Mucosa of rectum (tissue), 2 donors: ENCODE measurements around the gene AVL9.

Source experiments
- H3K27ac ChIP-seq, 2 donors: one replicate each; pipeline ENCODE4 v1.7.0; 2013; ENCODE audit warnings: inconsistent platforms in 2 of 2, low read depth in 2 of 2, low read length in 2 of 2
- H3K27me3 ChIP-seq, 2 donors: one replicate each; pipeline ENCODE4 v1.7.0; 2013; ENCODE audit warnings: low read length in 2 of 2; ENCODE audit not compliant: control insufficient read depth in 2 of 2, insufficient read depth in 2 of 2
- H3K36me3 ChIP-seq, 2 donors: one replicate each; pipeline ENCODE4 v1.7.0; 2013; ENCODE audit warnings: low read length in 2 of 2; ENCODE audit not compliant: control insufficient read depth in 2 of 2, insufficient read depth in 2 of 2
- H3K4me1 ChIP-seq, 2 donors: one replicate each; pipeline ENCODE4 v1.7.0; 2013; ENCODE audit warnings: low read length in 2 of 2, mild to moderate bottlenecking in 1 of 2; ENCODE audit not compliant: control insufficient read depth in 2 of 2, insufficient read depth in 2 of 2
- H3K4me3 ChIP-seq, 2 donors: one replicate each; pipeline ENCODE4 v1.7.0; 2013; ENCODE audit warnings: low read length in 2 of 2
- H3K9ac ChIP-seq, 2 donors: one replicate each; pipeline ENCODE4 v1.7.0; 2013; ENCODE audit warnings: low read length in 2 of 2, low read depth in 1 of 2, mild to moderate bottlenecking in 1 of 2
- H3K9me3 ChIP-seq, 2 donors: one replicate each; pipeline ENCODE4 v1.7.0; 2013; ENCODE audit warnings: low read length in 2 of 2; ENCODE audit not compliant: control insufficient read depth in 2 of 2
- donor health status: healthy.
- donor health status: Normal muscosa, but diverticular disease.

AVL9 gene

DNA sequence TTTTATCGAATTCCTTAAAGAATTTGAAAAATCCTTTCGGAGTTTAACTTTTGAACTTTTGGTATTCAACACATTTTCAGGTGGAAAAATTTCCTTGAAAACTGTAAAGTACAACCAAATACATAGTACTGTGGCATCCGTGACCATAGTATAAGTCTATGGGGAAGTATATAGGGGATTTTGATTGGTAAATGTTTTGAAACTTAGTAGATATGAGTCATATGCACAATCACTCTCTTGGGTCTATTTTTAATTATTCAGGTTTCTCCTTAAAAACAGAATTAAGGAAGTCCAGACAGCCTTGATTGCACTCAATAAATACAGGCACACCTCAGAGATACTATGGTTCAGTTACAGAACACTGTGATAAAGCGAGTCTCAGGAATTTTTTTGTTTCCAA is 64.2 kb downstream of the AVL9 start:
- no peak overlapping the region for H3K27ac ChIP-seq
- no peak overlapping the region for H3K4me3 ChIP-seq
- H3K4me1 ChIP-seq, result peaks cover 0 to 3% of the 10 kb centered on the region in 2 donors
- no peaks in the 10 kb centered on the region for H3K9me3 ChIP-seq
- no peak overlapping the region for H3K9ac ChIP-seq
- H3K27me3 ChIP-seq, result no peaks in the 10 kb centered on the region
- H3K36me3 ChIP-seq, result peaks cover 31 to 36% of the 10 kb centered on the region in 2 donors

GRCh38 chr7:32560075-32560474 is 64.8 kb downstream of the AVL9 start:
- Histone ChIP-seq H3K9ac (no peak overlapping the region), H3K36me3 (peaks cover 27 to 36% of the 10 kb centered on the region in 2 donors), H3K4me3 (no peak overlapping the region), H3K9me3 (no peaks in the 10 kb centered on the region), H3K4me1 (peaks cover 0 to 3% of the 10 kb centered on the region in 2 donors), H3K27ac (no peak overlapping the region), H3K27me3 (no peaks in the 10 kb centered on the region)

DNA sequence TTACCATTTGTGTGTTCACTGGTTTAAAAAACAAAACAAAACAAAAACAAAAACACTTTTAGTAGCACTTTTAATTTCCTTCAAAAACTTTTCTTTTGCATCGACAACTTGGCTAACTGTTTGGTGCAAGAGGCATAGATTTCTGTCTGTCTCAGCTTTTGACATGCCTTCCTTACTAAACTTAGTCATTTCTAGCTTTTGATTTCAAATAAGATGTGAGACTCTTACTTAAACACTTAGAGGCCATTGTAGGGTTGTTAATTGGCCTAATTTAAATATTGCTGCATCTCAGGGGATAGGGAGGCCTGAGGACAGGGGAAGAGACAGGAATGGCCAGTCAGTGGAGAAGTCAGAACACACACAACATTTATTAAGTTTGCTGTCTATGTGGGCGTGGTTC is 66.3 kb downstream of the AVL9 start:
- peaks cover 23 to 30% of the 10 kb centered on the region in 2 donors for H3K36me3 ChIP-seq
- H3K4me3 ChIP-seq, result no peak overlapping the region
- H3K4me1 ChIP-seq, result peaks cover 0 to 3% of the 10 kb centered on the region in 2 donors
- no peaks in the 10 kb centered on the region for H3K27me3 ChIP-seq
- no peak overlapping the region for H3K27ac ChIP-seq
- no peaks in the 10 kb centered on the region for H3K9me3 ChIP-seq
- H3K9ac ChIP-seq, result no peak overlapping the region

DNA sequence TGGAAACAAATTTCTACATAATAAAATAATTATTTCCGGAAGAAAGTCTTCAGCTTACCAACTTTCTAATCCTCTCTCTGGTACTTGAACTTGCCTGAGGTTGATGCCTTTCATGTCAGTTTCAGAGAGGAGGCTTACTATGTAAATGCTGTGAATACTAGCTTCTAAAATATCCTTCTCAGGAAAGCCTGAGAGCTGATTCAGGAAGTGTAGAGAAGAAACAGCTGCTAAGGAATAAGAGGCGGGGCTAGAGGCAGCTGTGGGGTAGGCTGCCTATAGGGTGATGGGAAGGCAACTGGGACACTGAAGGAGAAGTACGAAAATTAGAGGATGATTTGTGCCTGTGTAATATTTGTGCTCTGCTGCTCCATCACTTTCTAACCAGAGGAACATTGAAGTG is 69.3 kb downstream of the AVL9 start:
- Histone ChIP-seq H3K27ac (no peak overlapping the region), H3K4me3 (no peak overlapping the region), H3K9ac (no peak overlapping the region), H3K4me1 (peaks cover 3% of the 10 kb centered on the region in 2 donors), H3K27me3 (no peaks in the 10 kb centered on the region), H3K36me3 (peaks cover 13 to 23% of the 10 kb centered on the region in 2 donors), H3K9me3 (no peaks in the 10 kb centered on the region)

DNA sequence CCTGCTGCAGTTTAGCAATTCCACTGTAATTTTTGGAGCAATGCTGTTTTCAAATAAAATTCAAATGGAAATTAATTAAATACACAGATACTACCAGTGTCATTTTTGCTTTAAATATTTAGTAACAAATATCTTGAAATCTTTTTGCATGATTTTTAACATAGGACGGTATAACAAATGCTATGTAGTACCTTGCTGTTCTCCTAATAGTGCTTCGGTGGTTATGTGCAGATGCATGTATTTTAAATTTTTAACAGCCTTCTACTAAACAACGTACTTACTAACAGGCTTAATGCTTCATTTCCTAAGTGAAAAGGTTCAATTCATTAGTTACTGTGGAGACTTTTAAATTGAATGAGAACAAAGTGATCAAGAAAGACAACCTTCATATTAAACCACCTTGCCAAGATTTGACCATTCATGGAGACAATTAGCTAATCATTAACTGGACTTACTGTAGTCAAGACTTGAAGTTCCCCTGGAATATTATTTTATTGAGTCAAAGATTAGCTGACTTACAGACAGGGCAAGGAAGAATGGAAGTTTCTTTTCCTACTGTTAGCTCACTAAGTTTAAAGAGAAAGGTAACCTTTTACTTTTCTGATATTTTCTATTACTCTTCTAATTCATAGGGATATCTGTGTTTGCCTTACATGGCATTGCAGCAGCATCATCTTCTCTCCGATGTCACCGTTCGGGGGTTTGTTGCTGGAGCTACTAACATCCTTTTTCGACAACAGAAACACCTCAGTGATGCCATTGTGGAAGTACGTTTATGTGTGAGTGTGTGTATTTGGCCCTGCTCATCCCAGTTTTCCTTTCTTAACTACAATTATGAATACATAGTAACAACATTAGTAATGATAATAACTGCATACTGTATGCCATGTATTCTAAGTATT is 74.3 kb downstream of the AVL9 start:
- Histone ChIP-seq H3K27me3 (no peaks in the 10 kb centered on the region), H3K4me1 (peaks cover 3 to 4% of the 10 kb centered on the region in 2 donors), H3K9ac (peak overlapping the region in 1 of 2 donors; percentile 26), H3K9me3 (no peaks in the 10 kb centered on the region), H3K36me3 (peaks cover 13 to 16% of the 10 kb centered on the region in 2 donors), H3K27ac (peak overlapping the region; percentile 21 to 25), H3K4me3 (peak overlapping the region; percentile 35 to 51)

- Histone ChIP-seq H3K9me3 (no peaks in the 10 kb centered on the region), H3K27ac (no peak overlapping the region), H3K27me3 (no peaks in the 10 kb centered on the region), H3K36me3 (peaks cover 34 to 41% of the 10 kb centered on the region in 2 donors), H3K4me1 (peaks cover 3 to 4% of the 10 kb centered on the region in 2 donors), H3K4me3 (no peak overlapping the region), H3K9ac (no peak overlapping the region)
Measured at GRCh38 chr7:32573110-32573687, 77.9 kb downstream of the AVL9 start.

- H3K4me3 ChIP-seq, result no peak overlapping the region
- H3K36me3 ChIP-seq, result peaks cover 34 to 43% of the 10 kb centered on the region in 2 donors
- no peak overlapping the region for H3K27ac ChIP-seq
Measured at GRCh38 chr7:32574626-32575025, 79.3 kb downstream of the AVL9 start.

DNA sequence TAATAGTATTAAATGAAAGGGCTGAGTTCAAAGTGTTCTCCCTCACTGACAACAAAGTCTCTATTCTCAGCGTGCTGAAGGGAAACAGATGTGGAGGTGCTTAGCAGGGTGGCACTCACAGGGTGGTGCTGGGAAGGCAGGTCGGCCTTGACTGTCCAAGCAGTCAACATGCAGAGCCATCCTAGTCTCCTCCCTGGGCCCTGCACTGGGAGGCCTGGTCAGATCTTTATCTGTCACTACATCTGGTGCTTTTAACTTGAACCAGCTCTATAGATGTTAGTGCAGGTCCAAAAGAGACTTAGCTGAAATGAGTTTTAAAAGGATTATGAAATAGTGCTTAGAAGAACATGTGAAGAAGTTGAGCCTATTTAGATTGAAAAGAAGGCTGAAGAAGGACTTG is 82.1 kb downstream of the AVL9 start:
- H3K4me3 ChIP-seq, result no peak overlapping the region
- H3K36me3 ChIP-seq, result peaks cover 56 to 65% of the 10 kb centered on the region in 2 donors
- no peak overlapping the region for H3K9ac ChIP-seq
- no peak overlapping the region for H3K27ac ChIP-seq
- H3K9me3 ChIP-seq, result no peaks in the 10 kb centered on the region
- H3K27me3 ChIP-seq, result no peaks in the 10 kb centered on the region
- H3K4me1 ChIP-seq, result no peaks in the 10 kb centered on the region

More at GRCh38 chr7:32574626-32575025, 79.3 kb downstream of the AVL9 start:
- no peaks in the 10 kb centered on the region for H3K9me3 ChIP-seq
- peaks cover 0 to 4% of the 10 kb centered on the region in 2 donors for H3K4me1 ChIP-seq
- no peak overlapping the region for H3K9ac ChIP-seq
- no peaks in the 10 kb centered on the region for H3K27me3 ChIP-seq

- Histone ChIP-seq H3K4me1 (no peaks in the 10 kb centered on the region), H3K9ac (no peak overlapping the region), H3K4me3 (no peak overlapping the region), H3K27ac (peak overlapping the region in 1 of 2 donors; percentile 5), H3K9me3 (no peaks in the 10 kb centered on the region), H3K27me3 (no peaks in the 10 kb centered on the region), H3K36me3 (peaks cover 60 to 71% of the 10 kb centered on the region in 2 donors)
Measured at GRCh38 chr7:32579776-32580175, 84.5 kb downstream of the AVL9 start.

- Histone ChIP-seq H3K36me3 (peaks cover 64 to 76% of the 10 kb centered on the region in 2 donors), H3K27ac (no peak overlapping the region), H3K9me3 (no peaks in the 10 kb centered on the region), H3K9ac (no peak overlapping the region), H3K4me1 (no peaks in the 10 kb centered on the region), H3K4me3 (no peak overlapping the region), H3K27me3 (no peaks in the 10 kb centered on the region)
Measured at GRCh38 chr7:32580646-32581045, 85.4 kb downstream of the AVL9 start.
